Activated T-cell treated with anti-CD3 and anti-CD28 coated beads for 4 hours (primary cell): ENCODE measurements around the gene CEP85L.

Experiments used
- DNase-seq: peaks from one replicate; pipeline ENCODE4 v3.0.0-alpha.2; 2020

Gene CEP85L

DNA sequence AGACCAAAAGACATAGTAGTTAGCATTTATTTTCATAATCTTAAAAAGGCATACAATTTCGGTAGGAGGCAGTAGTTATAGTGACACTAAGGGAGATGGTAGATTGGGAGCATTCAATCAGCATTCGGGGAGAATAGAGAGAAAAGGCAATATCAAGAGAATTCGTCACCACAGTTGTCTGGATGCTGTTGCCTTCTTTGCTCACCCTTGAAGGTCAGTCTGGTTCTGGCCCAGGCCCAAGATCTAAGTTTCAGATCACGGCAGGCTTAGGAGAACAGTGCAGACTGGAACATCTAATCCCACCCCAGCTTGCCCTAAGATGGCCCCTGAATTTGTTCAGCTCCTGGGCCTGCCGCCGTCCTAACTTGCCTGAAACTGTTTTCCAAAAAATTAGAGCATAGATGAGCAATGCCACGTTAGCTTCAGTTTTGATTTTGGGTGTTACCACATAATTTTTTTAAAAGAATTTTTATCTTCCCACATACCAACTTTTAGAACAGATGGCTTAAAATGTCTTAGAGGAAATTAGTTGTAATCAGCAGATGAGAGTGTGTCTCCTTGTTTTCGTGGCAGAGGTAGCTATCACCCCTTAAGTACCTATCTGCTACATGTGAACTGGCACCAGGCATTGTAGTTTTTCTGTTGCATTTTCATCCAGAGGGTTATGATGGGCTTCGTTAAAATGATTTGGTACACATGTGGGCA is 8.3 kb upstream of the CEP85L start:
- no peak for DNase-seq

DNA sequence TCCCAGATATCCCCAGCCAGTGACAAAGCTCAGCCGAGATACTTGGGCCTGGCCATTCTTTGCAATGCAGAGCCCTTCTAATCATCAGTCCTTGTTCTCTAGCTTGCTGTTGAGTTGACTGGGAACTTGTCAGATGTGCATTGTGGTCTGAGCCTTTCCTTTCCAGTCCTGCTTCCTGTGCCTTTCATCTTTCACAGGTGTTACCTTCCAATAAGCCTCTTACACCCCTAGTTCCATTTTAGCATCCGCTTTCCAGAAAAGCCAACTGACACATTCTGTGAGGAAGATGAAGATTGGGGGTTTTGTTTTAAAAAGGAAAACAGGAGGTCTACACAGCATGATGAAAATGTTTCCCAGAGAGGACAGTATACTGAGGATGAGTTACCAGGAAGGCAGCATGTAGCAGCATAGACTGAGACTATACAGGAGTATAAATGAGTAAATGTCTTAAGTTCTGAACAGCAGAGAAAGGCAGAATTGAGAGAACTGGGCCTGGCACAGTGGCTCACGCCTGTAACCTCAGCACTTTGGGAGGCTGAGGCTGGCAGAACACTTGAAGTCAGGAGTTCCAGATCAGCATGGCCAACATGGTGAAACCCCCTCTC is 5.6 kb upstream of the CEP85L start:
- no peak for DNase-seq

GRCh38 chr6:118652051-118652615 is 742 bp upstream of the CEP85L start:
- no peak for DNase-seq

GRCh38 chr6:118650582-118651281 is 659 bp downstream of the CEP85L start:
- no peak for DNase-seq

DNA sequence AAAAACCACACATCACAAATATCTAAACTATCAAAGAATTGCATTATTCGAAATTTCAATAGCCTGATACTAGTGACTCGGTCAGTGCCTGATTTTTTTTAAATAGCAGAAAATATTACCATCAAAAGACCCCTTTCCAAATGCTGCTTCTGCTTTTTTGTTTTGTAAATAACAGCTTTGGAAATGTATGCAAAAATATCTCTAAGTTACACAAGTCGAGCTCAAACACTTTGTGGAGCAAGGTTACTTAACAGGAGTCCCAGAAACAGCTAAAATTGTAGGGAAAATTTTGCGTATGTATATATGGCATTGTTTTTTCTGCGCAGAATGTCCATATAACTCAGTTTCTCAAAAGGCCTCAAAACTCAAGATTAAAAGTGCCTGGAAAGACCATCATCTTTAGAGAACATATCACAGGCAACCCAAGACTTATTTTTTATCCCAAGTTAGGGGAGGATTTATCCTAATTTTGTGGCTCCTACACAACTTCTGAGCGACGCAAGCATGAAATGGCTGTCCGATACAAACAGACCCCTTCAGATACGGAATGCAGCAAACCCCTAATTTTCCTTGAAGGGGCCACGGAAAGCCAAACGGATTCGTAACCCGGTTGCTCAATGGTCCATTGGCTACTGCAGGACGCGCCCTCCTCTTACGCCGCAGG is 1.3 kb downstream of the CEP85L start:
- no peak for DNase-seq

DNA sequence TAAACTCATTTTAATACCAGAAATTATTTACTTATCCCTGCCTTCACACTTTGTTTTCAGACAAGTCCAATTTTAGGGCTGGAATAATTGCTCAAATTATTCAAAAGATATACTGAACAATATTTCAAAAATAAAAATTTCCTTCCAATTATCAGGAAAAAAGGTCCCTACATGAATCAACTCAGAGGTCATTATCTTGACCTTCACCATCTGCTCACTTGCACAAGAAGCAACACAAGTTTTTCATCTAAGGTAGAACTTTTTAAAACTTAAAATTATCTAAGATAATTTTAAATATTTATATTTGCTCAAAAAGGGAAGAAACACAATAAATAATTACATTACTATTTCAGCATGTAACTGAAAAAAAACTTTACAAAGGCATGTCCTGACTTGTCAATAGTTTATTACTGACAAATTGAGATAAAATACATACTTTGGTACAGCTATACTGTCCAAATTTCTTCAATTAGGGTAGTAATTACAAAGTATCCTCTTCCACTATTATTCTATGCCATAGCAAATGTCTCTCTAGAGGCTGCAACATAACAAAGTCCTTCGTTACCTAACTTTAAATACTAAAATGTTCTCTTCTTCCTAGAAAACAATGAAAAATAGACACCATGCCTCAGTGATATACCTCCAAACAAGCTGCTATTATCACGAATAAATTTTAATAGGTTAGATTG is 2.4 kb downstream of the CEP85L start:
- no peak for DNase-seq

DNA sequence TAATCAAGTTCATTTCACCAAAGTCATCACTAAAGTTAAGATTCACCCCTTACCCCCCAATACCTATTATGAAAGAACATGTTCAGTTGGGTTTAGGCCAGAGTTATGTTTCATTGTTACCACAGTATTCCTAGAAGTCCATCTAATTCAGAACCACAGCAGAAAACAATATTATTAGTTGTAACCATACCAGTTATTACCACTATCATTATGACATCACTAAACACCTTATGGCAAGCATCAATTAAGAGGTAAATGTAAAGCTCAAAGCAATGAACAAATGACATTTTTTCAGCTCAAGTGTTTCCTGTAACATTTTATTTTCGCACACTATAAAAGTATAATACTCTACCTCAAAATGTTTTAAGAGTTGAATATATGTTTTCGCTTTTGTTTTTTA is 4.4 kb downstream of the CEP85L start:
- DNase-seq, result no peak

GRCh38 chr6:118645395-118645794 is 6.0 kb downstream of the CEP85L start:
- no peak for DNase-seq

DNA sequence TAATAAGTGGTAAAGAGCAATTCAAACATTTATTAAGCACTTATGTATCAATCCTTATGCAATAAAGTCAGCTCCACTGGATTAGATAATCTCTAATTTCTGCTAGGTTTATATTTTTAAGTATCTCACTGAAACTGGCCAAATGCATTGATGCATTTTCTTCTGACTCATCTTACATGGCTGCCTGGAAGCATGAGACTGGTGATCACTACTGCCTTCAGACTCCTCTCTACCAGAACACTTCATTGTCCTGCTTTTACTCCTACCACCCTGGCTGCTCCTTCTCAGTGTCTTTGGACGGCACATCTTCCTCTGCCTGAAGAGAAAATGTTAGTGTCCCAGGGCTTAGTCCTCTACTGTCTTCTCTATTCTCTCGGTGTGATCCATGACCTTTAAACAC is 7.4 kb downstream of the CEP85L start:
- DNase-seq, result no peak

DNA sequence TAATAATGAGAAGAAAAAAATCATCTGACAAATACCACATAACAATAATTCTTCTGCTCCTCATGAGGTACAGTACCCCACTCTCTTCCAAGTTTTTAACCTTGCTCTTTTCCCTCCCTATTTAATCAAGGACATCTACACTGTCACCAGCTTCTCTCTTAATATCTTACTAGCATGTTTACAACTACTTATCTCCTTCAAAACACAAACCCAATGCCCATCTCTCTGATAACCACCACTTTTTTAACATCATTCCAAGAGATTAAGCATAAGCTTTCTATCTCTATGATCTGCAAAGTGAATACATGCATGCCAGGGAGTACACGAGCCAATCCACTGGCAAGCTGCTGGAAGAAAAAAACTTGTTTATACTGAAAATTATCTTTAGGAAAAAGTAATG is 10.3 kb downstream of the CEP85L start:
- DNase-seq, result no peak

GRCh38 chr6:118639054-118639964 is 12.1 kb downstream of the CEP85L start:
- DNase-seq, result no peak

GRCh38 chr6:118638288-118638687 is 13.1 kb downstream of the CEP85L start:
- DNase-seq, result no peak

- no peak for DNase-seq
Measured at GRCh38 chr6:118635909-118636735, 15.3 kb downstream of the CEP85L start.

GRCh38 chr6:118632359-118632758 is 19.0 kb downstream of the CEP85L start:
- no peak for DNase-seq

GRCh38 chr6:118630923-118631322 is 20.5 kb downstream of the CEP85L start:
- DNase-seq, result no peak

DNA sequence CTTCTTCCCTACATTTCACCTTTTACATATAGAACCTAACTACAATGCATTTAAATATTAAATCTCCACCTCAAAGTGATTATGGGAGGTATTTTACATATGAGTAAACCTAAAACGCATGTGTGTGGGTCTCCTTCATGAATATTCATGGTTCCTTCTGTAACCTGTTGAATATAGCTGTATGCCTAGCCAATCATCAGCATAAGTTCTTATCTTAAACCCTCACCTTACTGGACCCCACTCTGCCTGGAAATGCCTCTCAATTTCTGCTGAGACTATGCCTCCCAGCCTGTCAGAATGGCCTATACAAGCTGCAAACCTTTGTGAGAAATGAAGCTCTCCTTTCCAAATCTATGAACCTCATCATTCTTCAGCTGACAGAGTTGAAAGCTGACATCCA is 21.3 kb downstream of the CEP85L start:
- DNase-seq, result no peak

- DNase-seq, result no peak
Measured at GRCh38 chr6:118627724-118628123, 23.7 kb downstream of the CEP85L start.

GRCh38 chr6:118625833-118626232 is 25.6 kb downstream of the CEP85L start:
- DNase-seq, result no peak

GRCh38 chr6:118621799-118622470 is 29.5 kb downstream of the CEP85L start:
- no peak for DNase-seq

DNA sequence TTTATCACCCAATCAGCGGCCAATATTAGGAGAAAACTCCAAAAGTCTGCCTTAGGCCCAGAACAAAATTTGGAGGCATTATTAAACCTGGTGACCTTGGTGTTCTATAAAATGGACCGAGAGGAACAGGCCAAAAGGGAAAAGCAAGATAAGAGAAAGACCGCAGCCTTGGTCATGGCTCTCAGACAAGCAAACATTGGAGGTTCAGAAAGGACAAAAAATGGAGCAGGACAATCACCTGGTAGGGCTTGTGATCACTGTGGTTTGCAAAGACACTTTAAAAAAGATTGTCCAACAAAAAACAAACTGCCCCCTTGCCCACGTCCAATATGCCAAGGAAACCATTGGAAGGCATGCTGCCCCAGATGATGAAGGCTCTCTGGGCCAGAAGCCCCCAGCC is 31.2 kb downstream of the CEP85L start:
- DNase-seq, result no peak
